AG10803 (cell line): Measurements from ENCODE around the gene GALNT9.
"Not testable (repeated sequence)": the region's sequence is repeated elsewhere in the genome, so short reads cannot be mapped to it uniquely, and the experiment has no call there.

Experiments used
- DNase-seq: peaks from one replicate; pipeline ENCODE4 v3.0.0; 2010; ENCODE audit warnings: low read depth
- H3K4me3 ChIP-seq: 2 replicates; pipeline ENCODE4 v1.5.1; 2011; ENCODE audit warnings: mild to moderate bottlenecking, low read length, control low read depth
- CTCF ChIP-seq: conservative IDR thresholded peaks from 2 replicates; pipeline ENCODE4 v1.5.1; 2011; ENCODE audit warnings: mild to moderate bottlenecking, low read length, control low read depth, inconsistent platforms

The GALNT9 gene

GRCh38 chr12:132302466-132303358 is 26.7 kb downstream of the GALNT9 start:
- no peak overlapping the region for H3K4me3 ChIP-seq
- no peak for TF ChIP-seq CTCF
- no peak for DNase-seq

- no peak for DNase-seq
- no peak overlapping the region for H3K4me3 ChIP-seq
- no peak for TF ChIP-seq CTCF
These were observed 28.3 kb downstream of the GALNT9 start for GRCh38 chr12:132300789-132301722.

GRCh38 chr12:132296063-132296462 is 33.3 kb downstream of the GALNT9 start:
- no peak for DNase-seq
- H3K4me3 ChIP-seq = no peak overlapping the region
- no peak for TF ChIP-seq CTCF

GRCh38 chr12:132295561-132295960 is 33.8 kb downstream of the GALNT9 start:
- not testable (repeated sequence) for DNase-seq, H3K4me3 ChIP-seq

- no peak for TF ChIP-seq CTCF
- DNase-seq = no peak
These were observed 34.3 kb downstream of the GALNT9 start for GRCh38 chr12:132295101-132295526.

GRCh38 chr12:132294121-132295034 is 35.0 kb downstream of the GALNT9 start:
- no peak overlapping the region for H3K4me3 ChIP-seq
- no peak for DNase-seq
- TF ChIP-seq CTCF = no peak

More at GRCh38 chr12:132295101-132295526, 34.3 kb downstream of the GALNT9 start:
- no peak overlapping the region for H3K4me3 ChIP-seq
